BLaER1 (cell line): ENCODE measurements around the gene KRTAP4-2.
"Not testable (repeated sequence)": the region's sequence is repeated elsewhere in the genome, so short reads cannot be mapped to it uniquely, and the experiment has no call there.

ENCODE experiments used
- H3K27ac ChIP-seq: shearing (Covaris generic); formaldehyde crosslinking; 2 replicates; pipeline ENCODE4 v1.8.1; 2022
- H3K27me3 ChIP-seq: shearing (Covaris generic); formaldehyde crosslinking; 2 replicates; pipeline ENCODE4 v1.8.1; 2022
- H3K36me3 ChIP-seq: shearing (Covaris generic); formaldehyde crosslinking; 2 replicates; pipeline ENCODE4 v1.8.1; 2022
- H3K4me1 ChIP-seq: shearing (Covaris generic); formaldehyde crosslinking; 2 replicates; pipeline ENCODE4 v1.8.1; 2022
- H3K4me2 ChIP-seq: shearing (Covaris generic); formaldehyde crosslinking; 2 replicates; pipeline ENCODE4 v1.8.1; 2022
- H3K4me3 ChIP-seq: shearing (Covaris generic); formaldehyde crosslinking; 2 replicates; pipeline ENCODE4 v1.8.1; 2022
- H3K9ac ChIP-seq: shearing (Covaris generic); formaldehyde crosslinking; 2 replicates; pipeline ENCODE4 v1.8.1; 2022
- H3K9me3 ChIP-seq: shearing (Covaris generic); formaldehyde crosslinking; 2 replicates; pipeline ENCODE4 v1.8.1; 2022
- H4K20me1 ChIP-seq: shearing (Covaris generic); formaldehyde crosslinking; 2 replicates; pipeline ENCODE4 v1.8.1; 2022
- Cebpa-rat ChIP-seq: shearing (Covaris generic); IDR thresholded peaks from 2 replicates; pipeline ENCODE4 v1.8.1; 2022

Gene KRTAP4-2

GRCh38 chr17:41190328-41190727 is 12.3 kb upstream of the KRTAP4-2 start:
- Histone ChIP-seq H3K9ac (no peak overlapping the region), H3K27me3 (no peaks in the 10 kb centered on the region), H3K4me1 (no peaks in the 10 kb centered on the region), H4K20me1 (no peaks in the 10 kb centered on the region), H3K4me3 (no peak overlapping the region), H3K27ac (no peak overlapping the region), H3K9me3 (no peaks in the 10 kb centered on the region; the same call in 1 of the 2 replicates), H3K4me2 (no peak overlapping the region), H3K36me3 (no peaks in the 10 kb centered on the region)
- no peak for TF ChIP-seq Cebpa-rat

- not testable (repeated sequence) for H4K20me1 ChIP-seq, H3K27ac ChIP-seq, H3K27me3 ChIP-seq
These were observed 11.9 kb upstream of the KRTAP4-2 start, which contains the start of gene KRTAP9-1 for GRCh38 chr17:41189837-41190318. Gene KRTAP9-1 (plus strand): TSS chr17:41189887. CDS start chr17:41189887, 0 bp downstream.

GRCh38 chr17:41186872-41187271 is 8.9 kb upstream of the KRTAP4-2 start:
- H3K27me3 ChIP-seq, result no peaks in the 10 kb centered on the region
- TF ChIP-seq Cebpa-rat, result no peak
- no peaks in the 10 kb centered on the region for H3K9me3 ChIP-seq
- H3K36me3 ChIP-seq, result no peaks in the 10 kb centered on the region
- H3K4me1 ChIP-seq, result no peaks in the 10 kb centered on the region
- no peak overlapping the region for H3K4me2 ChIP-seq
- H3K9ac ChIP-seq, result no peak overlapping the region
- H3K27ac ChIP-seq, result no peak overlapping the region
- no peak overlapping the region for H3K4me3 ChIP-seq
- H4K20me1 ChIP-seq, result no peaks in the 10 kb centered on the region

More at GRCh38 chr17:41189837-41190318, 11.9 kb upstream of the KRTAP4-2 start, which contains the start of gene KRTAP9-1:
- not testable (repeated sequence) for H3K4me3 ChIP-seq, H3K4me2 ChIP-seq, H3K9me3 ChIP-seq, H3K9ac ChIP-seq, H3K4me1 ChIP-seq, H3K36me3 ChIP-seq

- Histone ChIP-seq H3K4me2 (no peak overlapping the region), H3K4me1 (no peaks in the 10 kb centered on the region), H3K36me3 (no peaks in the 10 kb centered on the region), H4K20me1 (no peaks in the 10 kb centered on the region), H3K27ac (no peak overlapping the region), H3K27me3 (no peaks in the 10 kb centered on the region), H3K9ac (no peak overlapping the region), H3K4me3 (no peak overlapping the region), H3K9me3 (no peaks in the 10 kb centered on the region)
- no peak for TF ChIP-seq Cebpa-rat
These were observed 7.0 kb upstream of the KRTAP4-2 start for GRCh38 chr17:41185001-41185400.

GRCh38 chr17:41184480-41184961 is 6.5 kb upstream of the KRTAP4-2 start, which contains the start of gene KRTAP4-1:
Gene KRTAP4-1 (minus strand): TSS chr17:41184911. CDS start chr17:41184854, 57 bp downstream.
- H3K27me3 ChIP-seq, result no peaks in the 10 kb centered on the region
- H3K4me2 ChIP-seq, result no peak within 1 kb of the TSS

GRCh38 chr17:41178843-41179616 is 1.0 kb upstream of the KRTAP4-2 start:
- Histone ChIP-seq H3K27me3 (no peaks in the 10 kb centered on the region), H3K9me3 (no peaks in the 10 kb centered on the region), H4K20me1 (no peaks in the 10 kb centered on the region), H3K4me2 (no peak overlapping the region), H3K4me1 (peaks cover 28% of the 10 kb centered on the region), H3K9ac (no peak overlapping the region), H3K36me3 (no peaks in the 10 kb centered on the region), H3K4me3 (no peak overlapping the region), H3K27ac (no peak overlapping the region)
- no peak for TF ChIP-seq Cebpa-rat

More at GRCh38 chr17:41184480-41184961, 6.5 kb upstream of the KRTAP4-2 start, which contains the start of gene KRTAP4-1:
- H3K4me1 ChIP-seq, result no peaks in the 10 kb centered on the region
- no peak for TF ChIP-seq Cebpa-rat
- no peak within 1 kb of the TSS for H3K9ac ChIP-seq
- H3K27ac ChIP-seq, result no peak within 1 kb of the TSS
- no peak within 1 kb of the TSS for H3K4me3 ChIP-seq
- H4K20me1 ChIP-seq, result no peaks in the 10 kb centered on the region
- H3K9me3 ChIP-seq, result no peaks in the 10 kb centered on the region
- H3K36me3 ChIP-seq, result no peaks in the 10 kb centered on the region

GRCh38 chr17:41178341-41178740 is 320 bp upstream of the KRTAP4-2 start:
- H3K27ac ChIP-seq, result no peak overlapping the region
- H3K36me3 ChIP-seq, result no peaks in the 10 kb centered on the region
- no peak overlapping the region for H3K4me3 ChIP-seq
- H3K9me3 ChIP-seq, result no peaks in the 10 kb centered on the region
- no peaks in the 10 kb centered on the region for H4K20me1 ChIP-seq
- no peak for TF ChIP-seq Cebpa-rat
- no peaks in the 10 kb centered on the region for H3K27me3 ChIP-seq
- H3K4me2 ChIP-seq, result no peak overlapping the region
- no peak overlapping the region for H3K9ac ChIP-seq
- H3K4me1 ChIP-seq, result peaks cover 28% of the 10 kb centered on the region

GRCh38 chr17:41176744-41177387 is 1.2 kb downstream of the KRTAP4-2 start:
- H3K4me1 ChIP-seq, result peaks cover 28% of the 10 kb centered on the region
- H3K36me3 ChIP-seq, result no peaks in the 10 kb centered on the region
- no peak overlapping the region for H3K4me3 ChIP-seq
- TF ChIP-seq Cebpa-rat, result no peak
- H3K4me2 ChIP-seq, result peak overlapping the region; percentile 86
- H4K20me1 ChIP-seq, result no peaks in the 10 kb centered on the region
- no peak overlapping the region for H3K27ac ChIP-seq
- no peak overlapping the region for H3K9ac ChIP-seq
- H3K27me3 ChIP-seq, result no peaks in the 10 kb centered on the region
- H3K9me3 ChIP-seq, result no peaks in the 10 kb centered on the region

- Histone ChIP-seq H3K4me3 (no peak overlapping the region), H3K27ac (no peak overlapping the region), H3K4me1 (peaks cover 22% of the 10 kb centered on the region), H3K27me3 (no peaks in the 10 kb centered on the region), H3K9me3 (peaks cover 7% of the 10 kb centered on the region; the same call in 1 of the 2 replicates), H3K4me2 (no peak overlapping the region), H3K9ac (no peak overlapping the region), H3K36me3 (no peaks in the 10 kb centered on the region), H4K20me1 (no peaks in the 10 kb centered on the region)
- no peak for TF ChIP-seq Cebpa-rat
These were observed 6.1 kb downstream of the KRTAP4-2 start for GRCh38 chr17:41171886-41172285.

- H3K4me3 ChIP-seq, result no peak within 1 kb of the TSS
- H3K9me3 ChIP-seq, result peaks cover 7% of the 10 kb centered on the region; the same call in 1 of the 2 replicates
- no peak for TF ChIP-seq Cebpa-rat
- H3K9ac ChIP-seq, result no peak within 1 kb of the TSS
- H3K36me3 ChIP-seq, result no peaks in the 10 kb centered on the region
- no peaks in the 10 kb centered on the region for H3K4me1 ChIP-seq
- H3K27ac ChIP-seq, result no peak within 1 kb of the TSS
- H3K27me3 ChIP-seq, result no peaks in the 10 kb centered on the region
- no peak within 1 kb of the TSS for H3K4me2 ChIP-seq
- no peaks in the 10 kb centered on the region for H4K20me1 ChIP-seq
These were observed 9.9 kb downstream of the KRTAP4-2 start, which contains the start of gene KRTAP4-3 for GRCh38 chr17:41168121-41168520. Gene KRTAP4-3 (minus strand): TSS chr17:41168221. CDS start chr17:41168172, 49 bp downstream.
